A549 treated with dexamethasone at 1 μM for 4 hours (cell line): ENCODE measurements around the gene PRIMPOL. TPM values are rescaled to one million over a fixed set of nuclear protein-coding genes. Genes with fewer than 3 reads are reported as not detected.

Experiments
- total RNA-seq: library from RNA; stranded (reverse); fragments of 200-300 nt; extraction: Qiagen RNA extraction; gene quantifications from 5 replicates; pipeline ENCODE4 v1.2.3, GENCODE V29; 2022

PRIMPOL gene, protein sequence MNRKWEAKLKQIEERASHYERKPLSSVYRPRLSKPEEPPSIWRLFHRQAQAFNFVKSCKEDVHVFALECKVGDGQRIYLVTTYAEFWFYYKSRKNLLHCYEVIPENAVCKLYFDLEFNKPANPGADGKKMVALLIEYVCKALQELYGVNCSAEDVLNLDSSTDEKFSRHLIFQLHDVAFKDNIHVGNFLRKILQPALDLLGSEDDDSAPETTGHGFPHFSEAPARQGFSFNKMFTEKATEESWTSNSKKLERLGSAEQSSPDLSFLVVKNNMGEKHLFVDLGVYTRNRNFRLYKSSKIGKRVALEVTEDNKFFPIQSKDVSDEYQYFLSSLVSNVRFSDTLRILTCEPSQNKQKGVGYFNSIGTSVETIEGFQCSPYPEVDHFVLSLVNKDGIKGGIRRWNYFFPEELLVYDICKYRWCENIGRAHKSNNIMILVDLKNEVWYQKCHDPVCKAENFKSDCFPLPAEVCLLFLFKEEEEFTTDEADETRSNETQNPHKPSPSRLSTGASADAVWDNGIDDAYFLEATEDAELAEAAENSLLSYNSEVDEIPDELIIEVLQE
- 5.5 to 6.7 TPM (median 6.4 TPM) in 5 replicates for total RNA-seq

DNA sequence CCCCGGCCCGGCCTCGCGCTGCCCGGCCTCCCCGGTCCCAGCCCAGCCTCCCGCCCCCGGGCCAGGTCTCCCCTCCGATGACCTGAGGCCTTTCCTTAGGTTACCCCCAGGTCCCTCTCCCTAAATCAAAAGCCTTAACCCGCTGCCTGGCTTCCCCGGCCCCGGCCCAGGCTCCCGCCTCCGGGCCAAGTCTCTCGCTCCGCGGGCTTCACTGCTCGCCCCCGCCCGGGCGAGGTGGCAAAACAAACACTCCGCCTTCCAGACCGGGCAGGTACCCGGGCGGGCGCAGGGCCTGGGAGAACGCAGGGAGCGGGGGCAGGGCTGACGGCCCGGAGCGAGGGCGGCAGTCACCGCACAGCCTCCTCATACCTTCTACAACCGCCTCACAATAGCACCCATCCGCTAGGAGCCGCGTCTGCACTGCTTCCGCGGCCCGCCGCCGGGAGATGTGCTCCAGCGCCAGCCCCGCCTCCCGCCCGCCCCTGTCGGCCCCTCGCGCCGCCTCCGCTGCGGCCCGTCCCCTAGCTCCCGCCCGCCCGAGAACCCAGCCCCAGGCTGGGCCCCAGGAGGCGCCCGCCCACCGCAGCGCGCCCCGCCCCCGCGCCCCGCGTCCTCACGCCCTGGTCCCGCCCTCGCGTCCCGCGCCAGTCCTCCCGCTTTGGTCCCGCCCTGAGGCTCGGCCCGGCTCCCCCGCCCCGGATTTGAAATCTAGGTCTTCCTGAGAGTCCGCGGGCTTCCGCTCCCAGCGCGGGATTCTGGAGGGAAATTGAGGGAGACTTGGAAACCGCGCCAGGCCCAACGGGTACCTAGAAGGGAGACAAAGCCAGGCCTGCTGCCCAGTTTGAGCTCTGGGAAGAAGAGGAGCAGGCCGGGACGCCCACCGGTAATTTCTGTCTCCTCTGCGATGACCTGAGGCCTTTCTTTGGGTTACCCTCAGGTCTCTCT is at the start of gene PRIMPOL, which contains the start of gene CASP3:
Gene PRIMPOL, plus strand, starts transcription at position 713 of the 945 bp plus-strand sequence. CDS start 7,403 bp downstream, outside the sequence.
Gene CASP3, minus strand, starts transcription at position 422 of the 945 bp plus-strand sequence. CDS start 10,994 bp downstream, outside the sequence.

DNA sequence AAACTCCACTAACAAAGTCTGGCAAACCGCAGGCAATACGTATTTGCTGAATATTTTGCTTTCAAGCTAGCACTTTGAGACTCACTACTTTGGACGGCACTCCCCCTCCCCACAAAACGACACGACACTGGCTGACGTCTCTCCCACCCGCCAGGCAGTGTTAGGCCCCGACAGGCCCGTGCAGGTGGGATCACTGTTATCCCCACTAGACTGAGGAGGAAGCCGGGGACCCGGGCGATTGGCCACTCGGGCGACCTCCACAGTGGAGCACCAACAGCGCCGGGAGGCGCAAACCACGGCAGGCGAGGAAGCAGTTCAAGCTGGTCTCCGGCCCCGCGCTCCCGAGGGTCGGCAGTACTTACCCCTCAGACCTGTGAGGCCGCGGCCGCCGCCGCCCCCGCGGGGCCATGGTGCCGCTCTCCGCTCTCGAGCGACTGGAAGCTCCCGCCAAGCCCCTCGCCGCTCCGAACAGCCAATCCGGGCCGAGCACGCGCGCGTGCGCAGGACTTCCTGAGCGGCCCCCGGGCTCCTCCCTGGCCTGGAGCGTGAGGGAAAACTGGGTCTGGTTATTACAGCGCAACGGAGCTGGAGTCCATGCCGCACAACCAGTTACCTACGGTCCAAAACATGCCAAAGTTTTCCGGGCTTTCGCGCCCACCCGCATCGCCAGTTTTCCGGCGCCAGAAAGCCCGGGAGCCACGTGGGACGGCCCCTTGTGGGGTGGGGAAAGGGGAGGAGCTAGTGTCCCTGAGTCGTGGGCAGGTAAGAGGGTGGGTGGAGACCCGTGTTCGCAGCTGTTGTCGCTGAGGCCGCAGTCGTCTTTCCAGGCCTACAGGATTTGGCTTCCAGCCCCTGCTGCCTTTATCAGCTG is 84.4 kb downstream of the PRIMPOL start, which contains the start of gene CENPU:
Gene CENPU, minus strand, starts transcription at position 443 of the 871 bp plus-strand sequence. Its CDS starts 34 bp downstream, at position 409.

Other genes starting within 250 kb of the PRIMPOL start
- 8.4 to 10.1 TPM (median 9.0 TPM) in 5 replicates for gene IRF2, start 175.2 kb upstream of the PRIMPOL start, total RNA-seq
- 23.5 to 24.7 TPM (median 23.9 TPM) in 5 replicates for gene CASP3, start 291 bp upstream of the PRIMPOL start, total RNA-seq
- gene CENPU, start 84.4 kb downstream of the PRIMPOL start, total RNA-seq = 22.6 to 25.9 TPM (median 23.7 TPM) in 5 replicates
- 43.4 to 53.2 TPM (median 52.4 TPM) in 5 replicates for gene ACSL1, start 176.2 kb downstream of the PRIMPOL start, total RNA-seq